Type B pancreatic cell (in vitro differentiated cells): ENCODE results near the gene RAX. TPM values are rescaled to one million over a fixed set of nuclear protein-coding genes. Genes with fewer than 3 reads are reported as not detected.
A peak's percentile ranks its signal among the peaks of the same experiment; 100 is the strongest.
"Not testable (repeated sequence)": the region's sequence is repeated elsewhere in the genome, so short reads cannot be mapped to it uniquely, and the experiment has no call there.

Experiments
- DNase-seq: peaks from one replicate; pipeline ENCODE4 v3.0.0; 2021; ENCODE audit warnings: mixed read lengths; ENCODE audit not compliant: unreplicated experiment; ENCODE audit errors: extremely low spot score
- H3K27ac Mint-ChIP-seq: 2 replicates; pipeline ENCODE4 v1.8.0; 2021; ENCODE audit warnings: mild to moderate bottlenecking, mixed read lengths
- H3K27me3 Mint-ChIP-seq: 2 replicates; pipeline ENCODE4 v1.8.0; 2021; ENCODE audit warnings: mixed read lengths
- H3K36me3 Mint-ChIP-seq: 2 replicates; pipeline ENCODE4 v1.8.0; 2021; ENCODE audit warnings: mixed read lengths
- H3K4me1 Mint-ChIP-seq: one replicate; pipeline ENCODE4 v1.8.0; 2021; ENCODE audit warnings: mixed read lengths; ENCODE audit not compliant: unreplicated experiment
- H3K4me3 Mint-ChIP-seq: 2 replicates; pipeline ENCODE4 v1.8.0; 2021; ENCODE audit warnings: mild to moderate bottlenecking, mixed read lengths
- H3K9me3 Mint-ChIP-seq: 2 replicates; pipeline ENCODE4 v1.8.0; 2021; ENCODE audit warnings: mixed read lengths
- CTCF ChIP-seq: fragments of 200-600 bp; sonication (generic); conservative IDR thresholded peaks from 2 replicates; pipeline ENCODE4 v1.5.0; 2021; ENCODE audit warnings: antibody characterized with exemption, mild to moderate bottlenecking
- total RNA-seq: library from RNA; stranded (reverse); gene quantifications from 2 replicates; pipeline ENCODE4 v1.2.1, GENCODE V29; 2021; ENCODE audit warnings: low replicate concordance

RAX gene
- total RNA-seq, 1 donor from 2014 or later = not detected

GRCh38 chr18:59265974-59266369 lies 7.3 kb downstream of the RAX start:
- Mint-ChIP-seq H3K36me3 (no peaks in the 10 kb centered on the region), H3K27me3 (peaks cover 98% of the 10 kb centered on the region), H3K9me3 (no peaks in the 10 kb centered on the region), H3K27ac (no peak overlapping the region), H3K4me3 (no peak overlapping the region), H3K4me1 (peaks cover 17% of the 10 kb centered on the region)
- DNase-seq = no peak
- TF ChIP-seq CTCF = no peak

- Mint-ChIP-seq H3K4me3 (peak overlapping the region; percentile 62), H3K27ac (no peak overlapping the region), H3K9me3 (no peaks in the 10 kb centered on the region), H3K36me3 (no peaks in the 10 kb centered on the region), H3K27me3 (peaks cover 98% of the 10 kb centered on the region), H3K4me1 (peaks cover 17% of the 10 kb centered on the region)
- no peak for DNase-seq
- no peak for TF ChIP-seq CTCF
These were observed 7.8 kb downstream of the RAX start for GRCh38 chr18:59265246-59265973.

GRCh38 chr18:59264651-59265245 lies 8.5 kb downstream of the RAX start:
- Mint-ChIP-seq H3K27me3 (peaks cover 98% of the 10 kb centered on the region), H3K4me3 (no peak overlapping the region), H3K4me1 (peaks cover 16% of the 10 kb centered on the region), H3K9me3 (peaks cover under 1% of the 10 kb centered on the region), H3K27ac (no peak overlapping the region), H3K36me3 (no peaks in the 10 kb centered on the region)
- no peak for DNase-seq
- no peak for TF ChIP-seq CTCF

- Mint-ChIP-seq H3K4me3 (no peak overlapping the region), H3K9me3 (peaks cover 6% of the 10 kb centered on the region), H3K36me3 (no peaks in the 10 kb centered on the region), H3K27ac (no peak overlapping the region), H3K4me1 (peaks cover 12% of the 10 kb centered on the region), H3K27me3 (peaks cover 99% of the 10 kb centered on the region)
- DNase-seq = no peak
- TF ChIP-seq CTCF = no peak
These were observed 9.1 kb downstream of the RAX start for GRCh38 chr18:59264121-59264571.

- DNase-seq = no peak
- Mint-ChIP-seq H3K27me3 (peaks cover 100% of the 10 kb centered on the region), H3K4me1 (peaks cover 12% of the 10 kb centered on the region), H3K36me3 (no peaks in the 10 kb centered on the region), H3K4me3 (peak overlapping the region; percentile 57), H3K9me3 (peaks cover 6% of the 10 kb centered on the region), H3K27ac (no peak overlapping the region)
- TF ChIP-seq CTCF = no peak
These were observed 9.6 kb downstream of the RAX start for GRCh38 chr18:59263661-59264060.

GRCh38 chr18:59262243-59262642 lies 11.0 kb downstream of the RAX start:
- DNase-seq, H3K4me1 Mint-ChIP-seq, H3K36me3 Mint-ChIP-seq: not testable (repeated sequence)

GRCh38 chr18:59261842-59262241 lies 11.4 kb downstream of the RAX start:
- H3K27ac Mint-ChIP-seq, DNase-seq, H3K36me3 Mint-ChIP-seq, H3K4me3 Mint-ChIP-seq, H3K4me1 Mint-ChIP-seq, H3K9me3 Mint-ChIP-seq: not testable (repeated sequence)
- peaks cover 98% of the 10 kb centered on the region for H3K27me3 Mint-ChIP-seq

More at GRCh38 chr18:59262243-59262642, 11.0 kb downstream of the RAX start:
- not testable (repeated sequence) for H3K9me3 Mint-ChIP-seq, H3K27ac Mint-ChIP-seq, H3K4me3 Mint-ChIP-seq
- H3K27me3 Mint-ChIP-seq = peaks cover 100% of the 10 kb centered on the region

GRCh38 chr18:59255491-59255890 lies 17.8 kb downstream of the RAX start:
- H3K36me3 Mint-ChIP-seq, H3K27ac Mint-ChIP-seq, H3K4me1 Mint-ChIP-seq, H3K4me3 Mint-ChIP-seq, DNase-seq: not testable (repeated sequence)
- Mint-ChIP-seq H3K27me3 (peaks cover 58% of the 10 kb centered on the region), H3K9me3 (peaks cover 10% of the 10 kb centered on the region)
